IPS-20b (cell line): ENCODE data around the gene MGAT1.
"Not testable (repeated sequence)": the region's sequence is repeated elsewhere in the genome, so short reads cannot be mapped to it uniquely, and the experiment has no call there.

Experiments
- H3K27ac ChIP-seq: one replicate; pipeline ENCODE4 v1.5.1; 2013; ENCODE audit warnings: low read length
- H3K27me3 ChIP-seq: 2 replicates; pipeline ENCODE4 v1.6.1; 2013; ENCODE audit warnings: mild to moderate bottlenecking, low read length, inconsistent platforms; ENCODE audit not compliant: insufficient read depth
- H3K36me3 ChIP-seq: 2 replicates; pipeline ENCODE4 v1.6.1; 2013; ENCODE audit warnings: low read depth, mild to moderate bottlenecking, inconsistent platforms, low read length, moderate library complexity; ENCODE audit not compliant: insufficient read depth
- H3K4me1 ChIP-seq: 2 replicates; pipeline ENCODE4 v1.6.1; 2013; ENCODE audit warnings: mild to moderate bottlenecking, control low read depth, inconsistent platforms, low read length, moderate library complexity; ENCODE audit not compliant: insufficient read depth
- H3K4me3 ChIP-seq: 2 replicates; pipeline ENCODE4 v1.5.1; 2013; ENCODE audit warnings: mild to moderate bottlenecking, low read length, inconsistent platforms
- H3K9ac ChIP-seq: 2 replicates; pipeline ENCODE4 v1.6.1; 2013; ENCODE audit warnings: low read depth, mild to moderate bottlenecking, inconsistent platforms, low read length, moderate library complexity
- H3K9me3 ChIP-seq: 2 replicates; pipeline ENCODE4 v1.6.1; 2013; ENCODE audit warnings: mild to moderate bottlenecking, low read depth, low read length, inconsistent platforms; ENCODE audit not compliant: insufficient read depth

Gene MGAT1

GRCh38 chr5:180779985-180780610 is 22.5 kb downstream of the MGAT1 start:
- H3K36me3 ChIP-seq = no peaks in the 10 kb centered on the region
- no peaks in the 10 kb centered on the region for H3K27me3 ChIP-seq
- peaks cover 5% of the 10 kb centered on the region; the same call in 1 of the 2 replicates for H3K4me1 ChIP-seq
- H3K27ac ChIP-seq = no peak overlapping the region
- H3K9me3 ChIP-seq = 0 out of 2 replicates have a peak, but pooled peaks cover 6% of the 10 kb centered on the region
- H3K4me3 ChIP-seq = no peak overlapping the region
- H3K9ac ChIP-seq = no peak overlapping the region

DNA sequence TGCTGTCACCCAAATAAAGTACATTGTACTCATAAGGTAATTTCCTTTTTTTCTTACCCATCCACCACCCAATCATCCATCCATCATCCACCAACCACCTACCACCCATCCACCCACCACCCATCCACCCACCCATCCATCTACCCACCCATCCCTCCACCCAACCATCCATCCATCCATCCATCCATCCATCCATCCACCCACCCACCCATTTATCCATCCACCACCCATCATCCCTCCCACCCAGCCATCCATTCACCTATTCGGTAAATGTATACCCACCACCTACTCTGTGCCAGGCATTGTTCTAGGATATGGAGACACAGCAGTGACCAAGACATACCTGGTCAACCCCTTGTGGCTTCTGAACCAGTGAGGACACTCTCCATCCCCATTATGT is 25.1 kb downstream of the MGAT1 start:
- Histone ChIP-seq H3K27ac (no peak overlapping the region), H3K27me3 (no peaks in the 10 kb centered on the region), H3K4me1 (no peaks in the 10 kb centered on the region), H3K36me3 (no peaks in the 10 kb centered on the region), H3K4me3 (no peak overlapping the region), H3K9ac (no peak overlapping the region), H3K9me3 (peaks cover 6% of the 10 kb centered on the region; the same call in 1 of the 2 replicates)

DNA sequence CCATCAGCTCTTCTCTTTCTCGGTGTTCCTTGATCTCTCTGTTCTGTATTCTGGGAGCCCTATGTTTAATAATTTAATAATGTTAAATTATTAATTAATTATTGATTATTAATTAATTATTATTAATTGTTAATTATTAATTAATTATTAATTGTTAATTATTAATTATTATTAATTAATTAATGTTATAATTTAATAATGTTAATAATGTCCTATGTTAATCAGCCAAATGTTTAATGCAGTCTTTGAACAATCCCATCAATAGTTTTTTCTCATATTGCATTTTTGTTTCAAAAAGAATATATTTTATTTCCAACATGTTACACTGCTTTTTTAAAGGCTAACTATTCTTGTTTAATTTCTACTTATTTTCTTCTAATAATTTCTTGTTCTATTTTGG is 26.2 kb downstream of the MGAT1 start:
- H3K4me1 ChIP-seq = no peaks in the 10 kb centered on the region
- no peak overlapping the region for H3K4me3 ChIP-seq
- H3K9ac ChIP-seq = no peak overlapping the region
- no peak overlapping the region for H3K27ac ChIP-seq
- H3K27me3 ChIP-seq = no peaks in the 10 kb centered on the region
- peaks cover 14% of the 10 kb centered on the region for H3K9me3 ChIP-seq
- H3K36me3 ChIP-seq = no peaks in the 10 kb centered on the region

- Histone ChIP-seq H3K27ac (no peak overlapping the region), H3K27me3 (no peaks in the 10 kb centered on the region), H3K4me3 (no peak overlapping the region), H3K9ac (no peak overlapping the region), H3K9me3 (peaks cover 14% of the 10 kb centered on the region), H3K36me3 (no peaks in the 10 kb centered on the region), H3K4me1 (no peaks in the 10 kb centered on the region)
These were observed 27.0 kb downstream of the MGAT1 start for GRCh38 chr5:180775624-180776023.

- Histone ChIP-seq H3K36me3 (no peaks in the 10 kb centered on the region), H3K4me3 (no peak overlapping the region), H3K4me1 (no peaks in the 10 kb centered on the region), H3K9me3 (peaks cover 7% of the 10 kb centered on the region), H3K27me3 (no peaks in the 10 kb centered on the region), H3K27ac (no peak overlapping the region), H3K9ac (no peak overlapping the region)
These were observed 30.8 kb downstream of the MGAT1 start for GRCh38 chr5:180771839-180772238.

GRCh38 chr5:180769821-180770220 is 32.8 kb downstream of the MGAT1 start:
- Histone ChIP-seq H3K36me3 (no peaks in the 10 kb centered on the region), H3K9ac (no peak overlapping the region), H3K27ac (no peak overlapping the region), H3K27me3 (no peaks in the 10 kb centered on the region), H3K4me1 (no peaks in the 10 kb centered on the region), H3K9me3 (peaks cover 13% of the 10 kb centered on the region), H3K4me3 (no peak overlapping the region)

DNA sequence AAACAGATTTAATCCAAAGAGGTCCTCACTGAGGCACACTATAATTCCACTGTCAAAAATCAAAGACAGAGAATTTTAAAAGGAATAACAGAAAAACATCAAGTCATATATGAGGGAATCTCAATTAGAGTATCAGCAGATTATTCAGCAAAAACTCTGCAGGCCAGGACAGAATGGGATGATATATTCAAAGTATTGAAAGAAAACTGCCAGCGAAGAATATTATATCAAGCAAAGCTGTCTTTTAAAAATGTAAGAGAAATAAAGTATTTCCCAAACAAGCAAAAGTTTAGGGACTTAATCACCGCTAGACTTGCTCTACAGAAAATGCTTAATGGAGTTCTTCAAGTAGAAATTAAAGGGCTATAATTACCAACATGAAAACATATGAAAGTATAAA is 47.0 kb downstream of the MGAT1 start:
- no peak overlapping the region for H3K27ac ChIP-seq
- H3K4me3 ChIP-seq = no peak overlapping the region
- no peaks in the 10 kb centered on the region for H3K36me3 ChIP-seq
- H3K9ac ChIP-seq = no peak overlapping the region
- H3K27me3 ChIP-seq = no peaks in the 10 kb centered on the region
- H3K4me1 ChIP-seq = no peaks in the 10 kb centered on the region
- peaks cover 4% of the 10 kb centered on the region; the same call in 1 of the 2 replicates for H3K9me3 ChIP-seq

- Histone ChIP-seq H3K27me3 (peaks cover 3% of the 10 kb centered on the region; the same call in 1 of the 2 replicates), H3K27ac (no peak overlapping the region), H3K4me1 (no peaks in the 10 kb centered on the region), H3K4me3 (no peak overlapping the region), H3K9me3 (no peaks in the 10 kb centered on the region), H3K9ac (no peak overlapping the region), H3K36me3 (no peaks in the 10 kb centered on the region)
These were observed 58.4 kb downstream of the MGAT1 start for GRCh38 chr5:180744253-180744652.

- Histone ChIP-seq H3K9me3 (no peaks in the 10 kb centered on the region), H3K9ac (no peak overlapping the region), H3K36me3 (no peaks in the 10 kb centered on the region), H3K27me3 (peaks cover 3% of the 10 kb centered on the region; the same call in 1 of the 2 replicates), H3K4me1 (no peaks in the 10 kb centered on the region), H3K4me3 (no peak overlapping the region), H3K27ac (no peak overlapping the region)
These were observed 59.9 kb downstream of the MGAT1 start for GRCh38 chr5:180742727-180743126.

DNA sequence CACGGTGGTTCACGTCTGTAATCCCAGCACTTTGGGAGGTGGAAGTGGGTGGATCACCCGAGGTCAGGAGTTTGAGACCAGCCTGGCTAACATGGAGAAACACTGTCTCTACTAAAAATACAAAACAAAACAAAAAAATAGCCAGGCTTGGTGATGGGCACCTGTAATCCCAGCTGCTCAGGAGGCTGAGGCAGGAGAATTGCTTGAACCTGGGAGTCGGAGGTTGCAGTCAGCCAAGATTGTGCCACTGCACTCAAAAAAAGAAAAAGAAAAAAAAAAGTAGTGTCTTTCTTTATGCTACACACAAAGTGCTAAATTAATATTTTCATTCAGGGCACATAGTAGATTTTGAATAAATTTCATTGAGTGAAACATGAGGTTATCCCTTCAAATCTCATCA is 61.7 kb downstream of the MGAT1 start:
- H3K9ac ChIP-seq, H3K36me3 ChIP-seq, H3K27me3 ChIP-seq: not testable (repeated sequence)

DNA sequence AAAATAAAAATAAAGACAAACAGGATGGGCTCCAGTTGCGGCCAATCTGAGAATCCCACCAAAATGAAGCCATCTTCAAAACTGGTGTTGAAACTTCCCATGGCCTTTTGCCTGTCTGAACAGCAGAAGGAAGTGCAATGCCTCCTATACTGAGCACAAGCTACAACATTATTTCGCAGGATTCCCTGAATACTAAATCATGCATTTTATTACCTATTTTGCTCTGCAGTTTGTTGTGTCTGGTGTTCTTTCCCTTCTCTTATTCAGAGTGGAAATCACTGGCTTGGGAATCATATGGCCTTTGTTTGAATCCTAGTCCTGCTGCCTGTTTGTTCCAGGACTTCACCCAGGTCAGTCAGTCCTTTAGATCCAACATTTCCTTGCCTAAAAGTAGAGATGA is 62.6 kb downstream of the MGAT1 start, which contains the start of gene OR2Y1:
TSS of gene OR2Y1 (minus strand) at position 101 of the 400 bp plus-strand sequence. CDS start at position 101, 0 bp downstream.
- Histone ChIP-seq H3K4me1 (no peaks in the 10 kb centered on the region), H3K9ac (no peak within 1 kb of the TSS), H3K9me3 (no peaks in the 10 kb centered on the region), H3K27ac (no peak within 1 kb of the TSS), H3K4me3 (no peak within 1 kb of the TSS), H3K36me3 (no peaks in the 10 kb centered on the region), H3K27me3 (peaks cover 7% of the 10 kb centered on the region; the same call in 1 of the 2 replicates)

More for the DNA sequence above, 61.7 kb downstream of the MGAT1 start:
- not testable (repeated sequence) for H3K27ac ChIP-seq, H3K9me3 ChIP-seq, H3K4me3 ChIP-seq, H3K4me1 ChIP-seq

- Histone ChIP-seq H3K9ac (no peak overlapping the region), H3K27ac (no peak overlapping the region), H3K36me3 (no peaks in the 10 kb centered on the region), H3K4me3 (no peak overlapping the region), H3K4me1 (no peaks in the 10 kb centered on the region), H3K27me3 (peaks cover 12% of the 10 kb centered on the region; the same call in 1 of the 2 replicates), H3K9me3 (no peaks in the 10 kb centered on the region)
These were observed 63.3 kb downstream of the MGAT1 start for GRCh38 chr5:180739271-180739670.
